HL-60 (cell line): ENCODE measurements around the gene ZBED4.

Experiments
- DNase-seq, 2 experiments: peaks; one replicate each; pipeline ENCODE4 v3.0.0-alpha.2; 2010 to 2020; ENCODE audit warnings: low read depth in 1 of 2, low spot score in 1 of 2
- H3K27ac ChIP-seq: fragments of 250-450 bp; sonication (Bioruptor Pico); replicated peaks from 2 replicates; pipeline ENCODE4 v1.5.1; 2020; ENCODE audit warnings: mild to moderate bottlenecking, moderate library complexity
- H3K27me3 ChIP-seq: fragments of 250-450 bp; sonication (Bioruptor Pico); 2 replicates; pipeline ENCODE4 v1.5.1; 2021; ENCODE audit warnings: mild to moderate bottlenecking, moderate library complexity; ENCODE audit not compliant: insufficient read depth, poor library complexity, severe bottlenecking
- H3K4me3 ChIP-seq: replicated peaks from 2 replicates; pipeline ENCODE4 v1.5.1; 2011; ENCODE audit warnings: mild to moderate bottlenecking, control low read depth, low read length; ENCODE audit not compliant: insufficient read depth
- CTCF ChIP-seq: IDR thresholded peaks from one replicate; pipeline ENCODE4 v1.5.1; 2011; ENCODE audit warnings: low read length, control low read depth, inconsistent platforms; ENCODE audit not compliant: insufficient read depth
- GABPA ChIP-seq: IDR thresholded peaks from 2 replicates; pipeline ENCODE4 v1.6.1; 2012; ENCODE audit warnings: low read depth
- POLR2AphosphoS5 ChIP-seq: IDR thresholded peaks from 2 replicates; pipeline ENCODE4 v1.6.1; 2012; ENCODE audit warnings: low read depth
- REST ChIP-seq: IDR thresholded peaks from 2 replicates; pipeline ENCODE4 v1.6.1; 2012; ENCODE audit warnings: low read depth; ENCODE audit not compliant: insufficient replicate concordance
- SPI1 ChIP-seq: IDR thresholded peaks from 2 replicates; pipeline ENCODE4 v1.6.1; 2012; ENCODE audit warnings: low read depth, mild to moderate bottlenecking, borderline replicate concordance

ZBED4 gene

GRCh38 chr22:49894322-49895054, 40.8 kb downstream of the ZBED4 start:
- Histone ChIP-seq H3K4me3 (no peak overlapping the region), H3K27ac (no peak overlapping the region), H3K27me3 (no peaks in the 10 kb centered on the region)
- TF ChIP-seq REST (no peak), POLR2AphosphoS5 (peak; percentile 44; the same call in 1 of the 2 replicates)
- DNase-seq, result no peak

- Histone ChIP-seq H3K27me3 (no peaks in the 10 kb centered on the region), H3K27ac (no peak overlapping the region), H3K4me3 (no peak overlapping the region)
- DNase-seq, result no peak
- TF ChIP-seq REST, result no peak
- TF ChIP-seq POLR2AphosphoS5, result no peak
- TF ChIP-seq GABPA, result no peak
- TF ChIP-seq CTCF, result no peak
- no peak for TF ChIP-seq SPI1
Measured at GRCh38 chr22:49896201-49896600, 42.6 kb downstream of the ZBED4 start.

- no peak for TF ChIP-seq POLR2AphosphoS5
- no peak for TF ChIP-seq GABPA
- no peak for TF ChIP-seq REST
- no peak for TF ChIP-seq CTCF
- no peak for TF ChIP-seq SPI1
- H3K4me3 ChIP-seq, result no peak overlapping the region
- H3K27ac ChIP-seq, result no peak overlapping the region
- no peak for DNase-seq
- H3K27me3 ChIP-seq, result no peaks in the 10 kb centered on the region
Measured at GRCh38 chr22:49897015-49897684, 43.5 kb downstream of the ZBED4 start.
